ENCODE measurements around the gene LRRC37B.
"Not testable (repeated sequence)": the region's sequence is repeated elsewhere in the genome, so short reads cannot be mapped to it uniquely, and the experiment has no call there.

DNA sequence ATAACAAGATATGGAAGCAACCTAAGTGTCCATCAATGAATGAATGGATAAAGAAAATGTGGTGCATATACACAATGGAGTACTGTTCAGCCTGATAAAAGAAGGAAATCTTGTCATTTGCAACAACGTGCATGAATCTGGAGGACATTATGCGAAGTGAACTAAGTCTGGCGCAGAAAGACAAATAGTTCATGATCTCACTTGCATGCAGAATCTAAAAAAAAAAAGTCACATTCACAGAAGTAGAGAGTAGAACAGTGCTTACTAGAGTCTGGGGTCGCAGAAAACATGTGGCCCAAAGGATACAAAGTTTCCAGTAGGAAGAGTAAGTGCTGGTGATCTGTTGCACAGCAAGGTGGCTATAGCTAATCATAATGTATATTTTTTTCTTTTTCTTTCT lies 65.9 kb downstream of the LRRC37B start:
- TF ChIP-seq, protein P1, sequence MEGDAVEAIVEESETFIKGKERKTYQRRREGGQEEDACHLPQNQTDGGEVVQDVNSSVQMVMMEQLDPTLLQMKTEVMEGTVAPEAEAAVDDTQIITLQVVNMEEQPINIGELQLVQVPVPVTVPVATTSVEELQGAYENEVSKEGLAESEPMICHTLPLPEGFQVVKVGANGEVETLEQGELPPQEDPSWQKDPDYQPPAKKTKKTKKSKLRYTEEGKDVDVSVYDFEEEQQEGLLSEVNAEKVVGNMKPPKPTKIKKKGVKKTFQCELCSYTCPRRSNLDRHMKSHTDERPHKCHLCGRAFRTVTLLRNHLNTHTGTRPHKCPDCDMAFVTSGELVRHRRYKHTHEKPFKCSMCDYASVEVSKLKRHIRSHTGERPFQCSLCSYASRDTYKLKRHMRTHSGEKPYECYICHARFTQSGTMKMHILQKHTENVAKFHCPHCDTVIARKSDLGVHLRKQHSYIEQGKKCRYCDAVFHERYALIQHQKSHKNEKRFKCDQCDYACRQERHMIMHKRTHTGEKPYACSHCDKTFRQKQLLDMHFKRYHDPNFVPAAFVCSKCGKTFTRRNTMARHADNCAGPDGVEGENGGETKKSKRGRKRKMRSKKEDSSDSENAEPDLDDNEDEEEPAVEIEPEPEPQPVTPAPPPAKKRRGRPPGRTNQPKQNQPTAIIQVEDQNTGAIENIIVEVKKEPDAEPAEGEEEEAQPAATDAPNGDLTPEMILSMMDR (IDR thresholded peaks at IDR 0.05), result not testable (repeated sequence)
- not testable (repeated sequence) for TF ChIP-seq POLR2A (IDR thresholded peaks at IDR 0.05)
